HL-60 (cell line): Measurements from ENCODE around the gene CENPN.

Source experiments
- GABPA ChIP-seq: IDR thresholded peaks from 2 replicates; pipeline ENCODE4 v1.6.1; 2012; ENCODE audit warnings: low read depth
- POLR2AphosphoS5 ChIP-seq: IDR thresholded peaks from 2 replicates; pipeline ENCODE4 v1.6.1; 2012; ENCODE audit warnings: low read depth
- REST ChIP-seq: IDR thresholded peaks from 2 replicates; pipeline ENCODE4 v1.6.1; 2012; ENCODE audit warnings: low read depth; ENCODE audit not compliant: insufficient replicate concordance
- SPI1 ChIP-seq: IDR thresholded peaks from 2 replicates; pipeline ENCODE4 v1.6.1; 2012; ENCODE audit warnings: low read depth, mild to moderate bottlenecking, borderline replicate concordance
- TF ChIP-seq, protein P1 (sequence below): IDR thresholded peaks from one replicate; pipeline ENCODE4 v1.5.1; 2011; ENCODE audit warnings: low read length, control low read depth, inconsistent platforms; ENCODE audit not compliant: insufficient read depth

DNA sequence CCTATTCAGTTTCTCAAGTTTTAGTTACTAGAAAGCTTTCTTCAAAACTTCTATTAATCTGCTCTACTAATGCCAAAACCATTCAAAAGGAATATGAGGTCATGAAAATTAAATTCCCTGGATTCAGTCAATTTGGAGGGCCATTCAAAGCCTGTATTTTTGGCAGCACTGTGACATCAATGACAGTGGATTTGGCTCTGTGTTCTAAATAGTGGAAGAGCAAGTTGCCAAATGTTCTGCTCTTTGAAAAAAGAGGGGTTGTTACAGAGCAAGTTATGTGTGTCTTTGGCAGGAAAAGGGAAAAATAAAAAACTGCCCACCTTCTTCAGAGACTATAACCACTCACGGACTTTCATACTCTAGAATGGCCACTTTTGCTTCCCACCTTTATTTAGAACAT is 73.2 kb downstream of the CENPN start:
- TF ChIP-seq, protein P1, sequence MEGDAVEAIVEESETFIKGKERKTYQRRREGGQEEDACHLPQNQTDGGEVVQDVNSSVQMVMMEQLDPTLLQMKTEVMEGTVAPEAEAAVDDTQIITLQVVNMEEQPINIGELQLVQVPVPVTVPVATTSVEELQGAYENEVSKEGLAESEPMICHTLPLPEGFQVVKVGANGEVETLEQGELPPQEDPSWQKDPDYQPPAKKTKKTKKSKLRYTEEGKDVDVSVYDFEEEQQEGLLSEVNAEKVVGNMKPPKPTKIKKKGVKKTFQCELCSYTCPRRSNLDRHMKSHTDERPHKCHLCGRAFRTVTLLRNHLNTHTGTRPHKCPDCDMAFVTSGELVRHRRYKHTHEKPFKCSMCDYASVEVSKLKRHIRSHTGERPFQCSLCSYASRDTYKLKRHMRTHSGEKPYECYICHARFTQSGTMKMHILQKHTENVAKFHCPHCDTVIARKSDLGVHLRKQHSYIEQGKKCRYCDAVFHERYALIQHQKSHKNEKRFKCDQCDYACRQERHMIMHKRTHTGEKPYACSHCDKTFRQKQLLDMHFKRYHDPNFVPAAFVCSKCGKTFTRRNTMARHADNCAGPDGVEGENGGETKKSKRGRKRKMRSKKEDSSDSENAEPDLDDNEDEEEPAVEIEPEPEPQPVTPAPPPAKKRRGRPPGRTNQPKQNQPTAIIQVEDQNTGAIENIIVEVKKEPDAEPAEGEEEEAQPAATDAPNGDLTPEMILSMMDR, result no peak
- no peak for TF ChIP-seq REST
- no peak for TF ChIP-seq GABPA
- no peak for TF ChIP-seq SPI1
- TF ChIP-seq POLR2AphosphoS5, result no peak
